Astrocyte of the hippocampus (primary cell): ENCODE data around the gene COL27A1.

ENCODE experiments used
- DNase-seq: peaks from one replicate; pipeline ENCODE4 v3.0.0; 2011; ENCODE audit warnings: low read depth, low spot score

Gene COL27A1

GRCh38 chr9:114149181-114149580 is 6.2 kb upstream of the COL27A1 start:
- DNase-seq, result no peak

GRCh38 chr9:114149765-114150340 is 5.5 kb upstream of the COL27A1 start:
- DNase-seq, result no peak

GRCh38 chr9:114150608-114151007 is 4.7 kb upstream of the COL27A1 start:
- peak; percentile 65 for DNase-seq

GRCh38 chr9:114151426-114151956 is 3.8 kb upstream of the COL27A1 start:
- DNase-seq, result no peak

- DNase-seq, result peak; percentile 70
These were observed 1.4 kb upstream of the COL27A1 start for GRCh38 chr9:114153761-114154599.

- DNase-seq, result no peak
These were observed 686 bp upstream of the COL27A1 start for GRCh38 chr9:114154600-114155102.

- peak; percentile 34 for DNase-seq
These were observed 789 bp downstream of the COL27A1 start for GRCh38 chr9:114155995-114156656.

- peak; percentile 87 for DNase-seq
These were observed 1.5 kb downstream of the COL27A1 start for GRCh38 chr9:114156657-114157421.

GRCh38 chr9:114157516-114158176 is 2.3 kb downstream of the COL27A1 start:
- DNase-seq, result peak; percentile 32

GRCh38 chr9:114158482-114159130 is 3.3 kb downstream of the COL27A1 start:
- no peak for DNase-seq

GRCh38 chr9:114159691-114160090 is 4.4 kb downstream of the COL27A1 start:
- DNase-seq, result no peak

- no peak for DNase-seq
These were observed 6.2 kb downstream of the COL27A1 start for GRCh38 chr9:114161513-114161912.

- peak; percentile 59 for DNase-seq
These were observed 8.2 kb downstream of the COL27A1 start for GRCh38 chr9:114163517-114163951.

GRCh38 chr9:114164191-114164794 is 9.0 kb downstream of the COL27A1 start:
- no peak for DNase-seq

GRCh38 chr9:114165407-114166102 is 10.2 kb downstream of the COL27A1 start:
- no peak for DNase-seq

- DNase-seq, result no peak
These were observed 10.8 kb downstream of the COL27A1 start for GRCh38 chr9:114166103-114166470.

GRCh38 chr9:114166614-114167572 is 11.6 kb downstream of the COL27A1 start:
- no peak for DNase-seq

- DNase-seq, result no peak
These were observed 12.3 kb downstream of the COL27A1 start for GRCh38 chr9:114167591-114168091.
